ENCODE data around the gene ING4. TPM values are rescaled to one million over a fixed set of nuclear protein-coding genes. Genes with fewer than 3 reads are reported as not detected.

The ING4 gene
- total RNA-seq, 1 experiment from 2014 or later: 15.2 TPM

- DNase-seq (ENCODE audit: unreplicated experiment): no peak
- Mint-ChIP-seq H3K27ac (ENCODE audit: low read depth, unreplicated experiment) (no peak overlapping the region), H3K27me3 (ENCODE audit: insufficient read depth, unreplicated experiment) (no peaks in the 10 kb centered on the region), H3K4me3 (ENCODE audit: unreplicated experiment) (no peak overlapping the region), H3K36me3 (ENCODE audit: insufficient read depth, unreplicated experiment) (peaks cover 59% of the 10 kb centered on the region), H3K4me1 (ENCODE audit: insufficient read depth, unreplicated experiment) (peaks cover 8% of the 10 kb centered on the region), H3K9me3 (ENCODE audit: unreplicated experiment) (no peaks in the 10 kb centered on the region)
- TF ChIP-seq, protein P1, sequence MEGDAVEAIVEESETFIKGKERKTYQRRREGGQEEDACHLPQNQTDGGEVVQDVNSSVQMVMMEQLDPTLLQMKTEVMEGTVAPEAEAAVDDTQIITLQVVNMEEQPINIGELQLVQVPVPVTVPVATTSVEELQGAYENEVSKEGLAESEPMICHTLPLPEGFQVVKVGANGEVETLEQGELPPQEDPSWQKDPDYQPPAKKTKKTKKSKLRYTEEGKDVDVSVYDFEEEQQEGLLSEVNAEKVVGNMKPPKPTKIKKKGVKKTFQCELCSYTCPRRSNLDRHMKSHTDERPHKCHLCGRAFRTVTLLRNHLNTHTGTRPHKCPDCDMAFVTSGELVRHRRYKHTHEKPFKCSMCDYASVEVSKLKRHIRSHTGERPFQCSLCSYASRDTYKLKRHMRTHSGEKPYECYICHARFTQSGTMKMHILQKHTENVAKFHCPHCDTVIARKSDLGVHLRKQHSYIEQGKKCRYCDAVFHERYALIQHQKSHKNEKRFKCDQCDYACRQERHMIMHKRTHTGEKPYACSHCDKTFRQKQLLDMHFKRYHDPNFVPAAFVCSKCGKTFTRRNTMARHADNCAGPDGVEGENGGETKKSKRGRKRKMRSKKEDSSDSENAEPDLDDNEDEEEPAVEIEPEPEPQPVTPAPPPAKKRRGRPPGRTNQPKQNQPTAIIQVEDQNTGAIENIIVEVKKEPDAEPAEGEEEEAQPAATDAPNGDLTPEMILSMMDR (IDR thresholded peaks at IDR 0.05; ENCODE audit: unreplicated experiment): no peak
- no TSS peak for BruUV-seq (replicated peaks)
- ChIA-PET CTCF (interaction anchor here (1.0 to 1.6 kb wide), 3 partner anchors 18 to 23 kb away, joined by 3 to 4 read pairs (median 4); partner anchors contain the start of gene ZNF384), POLR2A (interaction anchor here (0.6 kb wide), 1 partner anchor 13 kb away, joined by 3 read pairs; no protein-coding TSS in a partner anchor)
- intact Hi-C loops (cut with micrococcal nuclease): no loop called here
Observed at GRCh38 chr12:6666211-6666610, 3.3 kb upstream of the ING4 start.

DNA sequence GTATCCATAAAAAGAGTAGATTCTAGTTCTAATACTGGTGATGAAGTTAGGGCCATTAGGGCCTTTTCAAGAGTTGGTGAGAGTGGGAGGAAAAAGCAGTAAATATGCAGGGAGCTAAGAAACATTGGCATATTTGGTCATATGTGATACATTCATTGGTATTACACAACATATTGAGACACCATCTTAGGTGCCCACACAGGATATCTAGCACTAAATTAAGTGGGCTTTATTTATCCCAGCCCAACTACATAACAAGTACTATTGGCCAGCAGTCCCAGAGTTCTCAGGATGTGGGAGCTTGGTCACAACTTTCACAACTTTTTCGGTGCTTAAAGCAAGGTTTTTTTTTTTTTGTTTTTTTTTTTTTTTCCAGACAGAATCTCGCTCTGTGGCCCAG is 2.0 kb upstream of the ING4 start:
- no TSS peak for BruUV-seq (replicated peaks)
- TF ChIP-seq, protein P1 (IDR thresholded peaks at IDR 0.05; ENCODE audit: unreplicated experiment): no peak
- H3K4me3 Mint-ChIP-seq (ENCODE audit: unreplicated experiment): no peak overlapping the region
- ChIA-PET POLR2A (interaction anchor here (1.3 to 2.9 kb wide), 6 partner anchors 16 to 186 kb away, joined by 3 to 48 read pairs (median 6); partner anchors contain the start of genes CDCA3, COPS7A, LPAR5 and USP5), CTCF (interaction anchor here (0.7 to 1.3 kb wide), 4 partner anchors 9 to 469 kb away, joined by 3 to 4 read pairs (median 3); partner anchors contain the start of gene MLF2)
- intact Hi-C loops (cut with micrococcal nuclease): no loop called here
- H3K27ac Mint-ChIP-seq (ENCODE audit: low read depth, unreplicated experiment): peak overlapping the region; percentile 47
- peaks cover 55% of the 10 kb centered on the region for H3K36me3 Mint-ChIP-seq (ENCODE audit: insufficient read depth, unreplicated experiment)
- H3K4me1 Mint-ChIP-seq (ENCODE audit: insufficient read depth, unreplicated experiment): peaks cover 8% of the 10 kb centered on the region
- H3K27me3 Mint-ChIP-seq (ENCODE audit: insufficient read depth, unreplicated experiment): no peaks in the 10 kb centered on the region
- no peak for DNase-seq (ENCODE audit: unreplicated experiment)
- H3K9me3 Mint-ChIP-seq (ENCODE audit: unreplicated experiment): no peaks in the 10 kb centered on the region

GRCh38 chr12:6662602-6662905 is 365 bp downstream of the ING4 start:
- TF ChIP-seq, protein P1 (IDR thresholded peaks at IDR 0.05; ENCODE audit: unreplicated experiment): no peak
- CTCF ChIA-PET: no interaction called here
- BruUV-seq (replicated peaks): TSS peak; percentile 34
- Mint-ChIP-seq H3K36me3 (ENCODE audit: insufficient read depth, unreplicated experiment) (peaks cover 50% of the 10 kb centered on the region), H3K27me3 (ENCODE audit: insufficient read depth, unreplicated experiment) (no peaks in the 10 kb centered on the region), H3K27ac (ENCODE audit: low read depth, unreplicated experiment) (peak overlapping the region; percentile 81), H3K4me3 (ENCODE audit: unreplicated experiment) (peak overlapping the region; percentile 82), H3K9me3 (ENCODE audit: unreplicated experiment) (no peaks in the 10 kb centered on the region), H3K4me1 (ENCODE audit: insufficient read depth, unreplicated experiment) (peaks cover 8% of the 10 kb centered on the region)
- intact Hi-C loops (cut with micrococcal nuclease): no loop called here
- no peak for DNase-seq (ENCODE audit: unreplicated experiment)
- POLR2A ChIA-PET: interaction anchor here (2.5 kb wide), 1 partner anchor 27 kb away, joined by 12 read pairs; the partner anchor contains the start of gene ZNF384

DNA sequence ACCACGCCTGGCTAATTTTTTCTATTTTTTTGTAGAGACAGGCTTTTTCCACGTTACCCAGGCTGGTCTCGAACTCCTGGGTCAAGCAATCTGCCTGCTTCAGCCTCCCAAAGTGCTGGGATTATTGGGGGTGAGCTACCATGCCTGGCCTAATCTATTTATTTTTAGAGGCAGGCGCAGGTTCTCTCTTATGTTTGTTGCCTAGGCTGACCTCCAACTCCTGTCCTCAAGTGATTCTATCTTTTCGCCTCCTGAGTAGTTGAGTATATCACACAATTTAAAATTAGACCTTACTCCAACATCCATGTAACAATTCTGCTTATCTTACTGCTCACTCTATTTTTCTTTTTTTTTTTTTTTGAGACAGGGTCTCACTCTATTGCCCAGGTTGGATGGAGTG is 8.9 kb downstream of the ING4 start:
- BruUV-seq (replicated peaks): no TSS peak

More for the DNA sequence above, 8.9 kb downstream of the ING4 start:
- POLR2A ChIA-PET: interaction anchor here (1.1 kb wide), 1 partner anchor 12 kb away, joined by 3 read pairs; no protein-coding TSS in a partner anchor
- CTCF ChIA-PET: no interaction called here
- Mint-ChIP-seq H3K36me3 (ENCODE audit: insufficient read depth, unreplicated experiment) (peaks cover 80% of the 10 kb centered on the region), H3K4me3 (ENCODE audit: unreplicated experiment) (no peak overlapping the region), H3K27me3 (ENCODE audit: insufficient read depth, unreplicated experiment) (no peaks in the 10 kb centered on the region), H3K4me1 (ENCODE audit: insufficient read depth, unreplicated experiment) (no peaks in the 10 kb centered on the region), H3K27ac (ENCODE audit: low read depth, unreplicated experiment) (no peak overlapping the region), H3K9me3 (ENCODE audit: unreplicated experiment) (no peaks in the 10 kb centered on the region)
- intact Hi-C loops (cut with micrococcal nuclease): no loop called here
- TF ChIP-seq, protein P1 (IDR thresholded peaks at IDR 0.05; ENCODE audit: unreplicated experiment): no peak
- DNase-seq (ENCODE audit: unreplicated experiment): no peak
